ENCODE results near the gene CDKN2B-AS1.

DNA sequence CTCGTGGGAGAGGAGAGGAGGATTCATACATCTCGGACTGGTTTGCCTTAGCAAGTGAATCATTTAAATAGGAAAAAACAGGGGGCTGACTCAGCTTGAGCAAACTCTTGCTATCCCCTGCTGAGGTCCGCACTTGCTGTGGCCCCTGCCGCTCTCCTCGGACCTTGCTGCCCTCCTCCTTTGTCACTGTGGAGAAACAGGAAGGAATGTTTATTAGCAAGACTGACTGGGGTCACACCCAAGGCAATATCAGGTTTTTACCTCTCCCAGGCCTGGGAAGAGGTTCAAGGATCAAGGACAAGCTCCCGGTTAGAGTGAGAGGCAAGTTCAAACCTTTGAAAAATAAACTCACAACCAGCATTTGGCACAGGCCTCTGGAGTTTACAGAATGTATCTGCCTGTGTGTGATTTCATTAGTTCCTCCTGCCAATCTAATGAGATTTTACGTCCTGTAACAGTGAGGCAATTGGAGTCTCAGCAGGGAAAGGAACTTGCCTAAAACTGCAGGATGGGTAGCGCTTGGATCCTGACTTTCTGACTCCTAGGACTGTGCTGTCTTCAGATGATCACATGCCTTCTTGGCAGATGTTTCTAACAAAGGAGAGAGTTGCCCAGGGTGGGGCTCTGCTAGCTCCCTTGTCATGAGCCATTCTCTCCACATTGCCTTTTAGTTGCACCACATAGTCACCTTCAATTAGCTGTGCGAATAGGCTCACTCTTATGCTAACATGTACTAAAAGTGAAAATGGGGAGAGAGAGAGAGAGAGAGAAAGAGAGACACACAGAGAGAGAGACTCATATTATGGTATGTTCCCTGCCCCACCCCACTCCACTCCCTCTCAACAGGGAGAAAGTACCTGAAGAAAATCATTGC is 123.2 kb downstream of the CDKN2B-AS1 start:
- TF ChIP-seq TCF7L2 (IDR thresholded peaks at IDR 0.05; ENCODE audit: low read depth, low read length) (no peak), ZBTB7B (CRISPR knock-in tag; IDR thresholded peaks at IDR 0.05) (no peak), ARNT (IDR thresholded peaks at IDR 0.05) (no peak)
- TF ChIP-seq, protein P1, sequence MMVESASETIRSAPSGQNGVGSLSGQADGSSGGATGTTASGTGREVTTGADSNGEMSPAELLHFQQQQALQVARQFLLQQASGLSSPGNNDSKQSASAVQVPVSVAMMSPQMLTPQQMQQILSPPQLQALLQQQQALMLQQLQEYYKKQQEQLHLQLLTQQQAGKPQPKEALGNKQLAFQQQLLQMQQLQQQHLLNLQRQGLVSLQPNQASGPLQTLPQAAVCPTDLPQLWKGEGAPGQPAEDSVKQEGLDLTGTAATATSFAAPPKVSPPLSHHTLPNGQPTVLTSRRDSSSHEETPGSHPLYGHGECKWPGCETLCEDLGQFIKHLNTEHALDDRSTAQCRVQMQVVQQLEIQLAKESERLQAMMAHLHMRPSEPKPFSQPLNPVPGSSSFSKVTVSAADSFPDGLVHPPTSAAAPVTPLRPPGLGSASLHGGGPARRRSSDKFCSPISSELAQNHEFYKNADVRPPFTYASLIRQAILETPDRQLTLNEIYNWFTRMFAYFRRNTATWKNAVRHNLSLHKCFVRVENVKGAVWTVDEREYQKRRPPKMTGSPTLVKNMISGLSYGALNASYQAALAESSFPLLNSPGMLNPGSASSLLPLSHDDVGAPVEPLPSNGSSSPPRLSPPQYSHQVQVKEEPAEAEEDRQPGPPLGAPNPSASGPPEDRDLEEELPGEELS (CRISPR knock-in tag; IDR thresholded peaks at IDR 0.05) = no peak
- TF ChIP-seq, protein P2, sequence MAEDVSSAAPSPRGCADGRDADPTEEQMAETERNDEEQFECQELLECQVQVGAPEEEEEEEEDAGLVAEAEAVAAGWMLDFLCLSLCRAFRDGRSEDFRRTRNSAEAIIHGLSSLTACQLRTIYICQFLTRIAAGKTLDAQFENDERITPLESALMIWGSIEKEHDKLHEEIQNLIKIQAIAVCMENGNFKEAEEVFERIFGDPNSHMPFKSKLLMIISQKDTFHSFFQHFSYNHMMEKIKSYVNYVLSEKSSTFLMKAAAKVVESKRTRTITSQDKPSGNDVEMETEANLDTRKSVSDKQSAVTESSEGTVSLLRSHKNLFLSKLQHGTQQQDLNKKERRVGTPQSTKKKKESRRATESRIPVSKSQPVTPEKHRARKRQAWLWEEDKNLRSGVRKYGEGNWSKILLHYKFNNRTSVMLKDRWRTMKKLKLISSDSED (CRISPR knock-in tag; IDR thresholded peaks at IDR 0.05) = no peak

Measured in HepG2 (cell line).